ENCODE results near the gene MAP3K5. TPM values are rescaled to one million over a fixed set of nuclear protein-coding genes. Genes with fewer than 3 reads are reported as not detected.

The MAP3K5 gene
- total RNA-seq, 1 experiment from 2014 or later: 8.1 TPM

GRCh38 chr6:136659991-136660499 is 132.2 kb downstream of the MAP3K5 start:
- Histone ChIP-seq H3K9me3 (ENCODE audit: control insufficient read depth, insufficient read depth, low read depth, low read length) (no peaks in the 10 kb centered on the region), H3K4me1 (ENCODE audit: control insufficient read depth, insufficient read depth, low read length) (no peaks in the 10 kb centered on the region), H3K27me3 (ENCODE audit: control insufficient read depth, insufficient read depth, low read length) (no peaks in the 10 kb centered on the region), H3K4me3 (ENCODE audit: low read depth in 2 of 2, low read length in 2 of 2) (no peak overlapping the region), H3K36me3 (ENCODE audit: control insufficient read depth, insufficient read depth, low read length) (no peaks in the 10 kb centered on the region), H3K27ac (ENCODE audit: low read length) (no peak overlapping the region)
- no TSS peak for BruUV-seq (replicated peaks)
- in situ Hi-C loops (cut with HindIII; ENCODE audit: low pct_unique_long_range_greater_than_20kb, low sequenced_read_pairs): no loop called here
- DNase-seq (ENCODE audit: low read depth, low spot score) (no peak), ATAC-seq (no peak)
- POLR2A ChIA-PET: no interaction called here
- TF ChIP-seq POLR2AphosphoS5 (IDR thresholded peaks at IDR 0.05; ENCODE audit: low read depth, low read length) (no peak), SIN3A (IDR thresholded peaks at IDR 0.05; ENCODE audit: borderline replicate concordance, insufficient read depth, low read depth, low read length) (no peak), TCF7L2 (IDR thresholded peaks at IDR 0.05; ENCODE audit: low read depth, low read length) (no peak), CTCF (IDR thresholded peaks at IDR 0.05) (no peak), REST (IDR thresholded peaks at IDR 0.05; ENCODE audit: insufficient read depth in 1 of 2, low read depth in 2 of 2, low read length in 1 of 2) (no peak)
- CTCF ChIA-PET: no interaction called here
- intact Hi-C loops (cut with micrococcal nuclease; ENCODE audit: unreplicated experiment): no loop called here

GRCh38 chr6:136658711-136659110 is 133.6 kb downstream of the MAP3K5 start:
- no peaks in the 10 kb centered on the region for H3K4me1 ChIP-seq (ENCODE audit: control insufficient read depth, insufficient read depth, low read length)
- intact Hi-C loops (cut with micrococcal nuclease; ENCODE audit: unreplicated experiment): no loop called here
- no peaks in the 10 kb centered on the region for H3K36me3 ChIP-seq (ENCODE audit: control insufficient read depth, insufficient read depth, low read length)
- no TSS peak for BruUV-seq (replicated peaks)
- no peak overlapping the region for H3K4me3 ChIP-seq (ENCODE audit: low read depth in 2 of 2, low read length in 2 of 2)
- no peak for ATAC-seq
- no peak for TF ChIP-seq CTCF (IDR thresholded peaks at IDR 0.05)
- no peak for TF ChIP-seq POLR2AphosphoS5 (IDR thresholded peaks at IDR 0.05; ENCODE audit: low read depth, low read length)
- no peak for TF ChIP-seq TCF7L2 (IDR thresholded peaks at IDR 0.05; ENCODE audit: low read depth, low read length)
- no peak for TF ChIP-seq SIN3A (IDR thresholded peaks at IDR 0.05; ENCODE audit: borderline replicate concordance, insufficient read depth, low read depth, low read length)
- TF ChIP-seq REST (IDR thresholded peaks at IDR 0.05; ENCODE audit: insufficient read depth in 1 of 2, low read depth in 2 of 2, low read length in 1 of 2): no peak
- in situ Hi-C loops (cut with HindIII; ENCODE audit: low pct_unique_long_range_greater_than_20kb, low sequenced_read_pairs): no loop called here
- no peaks in the 10 kb centered on the region for H3K27me3 ChIP-seq (ENCODE audit: control insufficient read depth, insufficient read depth, low read length)
- POLR2A ChIA-PET: no interaction called here
- H3K27ac ChIP-seq (ENCODE audit: low read length): no peak overlapping the region
- CTCF ChIA-PET: interaction anchor here (1.1 kb wide), 1 partner anchor 133 kb away, joined by 4 read pairs; the partner anchor contains the start of gene MAP3K5
- no peak for DNase-seq (ENCODE audit: low read depth, low spot score)
- H3K9me3 ChIP-seq (ENCODE audit: control insufficient read depth, insufficient read depth, low read depth, low read length): no peaks in the 10 kb centered on the region

All from Panc1 (cell line).